Epidermal melanocyte (primary cell): ENCODE results near the gene TNFSF10.
"Not testable (repeated sequence)": the region's sequence is repeated elsewhere in the genome, so short reads cannot be mapped to it uniquely, and the experiment has no call there.

Experiments
- DNase-seq: peaks from one replicate; pipeline ENCODE4 v3.0.0; 2011; ENCODE audit warnings: low spot score; ENCODE audit not compliant: insufficient read length

TNFSF10 gene

GRCh38 chr3:172522871-172523818 lies at the start of gene TNFSF10:
TSS of gene TNFSF10 (minus strand) at chr3:172523430. CDS start at chr3:172523384, 46 bp downstream.
- no peak for DNase-seq

- DNase-seq = no peak
Observed at GRCh38 chr3:172569128-172570008, 46.1 kb upstream of the TNFSF10 start.

- DNase-seq = no peak
Observed at GRCh38 chr3:172568701-172569100, 45.5 kb upstream of the TNFSF10 start.

- not testable (repeated sequence) for DNase-seq
Observed at GRCh38 chr3:172566785-172567184, 43.6 kb upstream of the TNFSF10 start.

GRCh38 chr3:172564499-172564898 lies 41.3 kb upstream of the TNFSF10 start:
- no peak for DNase-seq

GRCh38 chr3:172562871-172563865 lies 39.9 kb upstream of the TNFSF10 start:
- no peak for DNase-seq

GRCh38 chr3:172561897-172562640 lies 38.8 kb upstream of the TNFSF10 start:
- no peak for DNase-seq

- DNase-seq = no peak
Observed at GRCh38 chr3:172560586-172560985, 37.4 kb upstream of the TNFSF10 start.

GRCh38 chr3:172560026-172560425 lies 36.8 kb upstream of the TNFSF10 start:
- no peak for DNase-seq

GRCh38 chr3:172559020-172559419 lies 35.8 kb upstream of the TNFSF10 start:
- DNase-seq = no peak

GRCh38 chr3:172557515-172558220 lies 34.4 kb upstream of the TNFSF10 start:
- DNase-seq = no peak

- DNase-seq = no peak
Observed at GRCh38 chr3:172553526-172554252, 30.5 kb upstream of the TNFSF10 start.

- no peak for DNase-seq
Observed at GRCh38 chr3:172552607-172553006, 29.4 kb upstream of the TNFSF10 start.

GRCh38 chr3:172551874-172552273 lies 28.6 kb upstream of the TNFSF10 start:
- no peak for DNase-seq

- no peak for DNase-seq
Observed at GRCh38 chr3:172550347-172550943, 27.2 kb upstream of the TNFSF10 start.

GRCh38 chr3:172549144-172549543 lies 25.9 kb upstream of the TNFSF10 start:
- no peak for DNase-seq

- DNase-seq = no peak
Observed at GRCh38 chr3:172546628-172547214, 23.5 kb upstream of the TNFSF10 start.

GRCh38 chr3:172546105-172546504 lies 22.9 kb upstream of the TNFSF10 start:
- no peak for DNase-seq
